Smooth muscle cell (in vitro differentiated cells): ENCODE results near the gene FAHD1. TPM values are rescaled to one million over a fixed set of nuclear protein-coding genes. Genes with fewer than 3 reads are reported as not detected.

ENCODE experiments used
- DNase-seq: peaks from one replicate; lab custom pipeline; 2025; ENCODE audit not compliant: unreplicated experiment; lab: John Stamatoyannopoulos, UW
- H2AFZ ChIP-seq: fragments of 200-600 bp; sonication (generic); 2 replicates; pipeline ENCODE4 v1.6.0; 2016; ENCODE audit warnings: antibody characterized with exemption, low read depth, mild to moderate bottlenecking
- H3F3A ChIP-seq: fragments of 200-600 bp; sonication (generic); 2 replicates; pipeline ENCODE4 v1.6.0; 2017; ENCODE audit warnings: antibody characterized with exemption, low read depth
- H3K27ac ChIP-seq: fragments of 200-600 bp; sonication (generic); 2 replicates; pipeline ENCODE4 v1.5.1; 2016; ENCODE audit warnings: low read depth, mild to moderate bottlenecking
- H3K27me3 ChIP-seq: fragments of 200-600 bp; sonication (generic); 2 replicates; pipeline ENCODE4 v1.6.1; 2016; ENCODE audit warnings: low read depth, mild to moderate bottlenecking
- H3K36me3 ChIP-seq: fragments of 200-600 bp; sonication (generic); 2 replicates; pipeline ENCODE4 v1.5.1; 2016; ENCODE audit warnings: low read depth
- H3K4me1 ChIP-seq: fragments of 200-600 bp; sonication (generic); 2 replicates; pipeline ENCODE4 v1.5.1; 2016; ENCODE audit warnings: low read depth
- H3K4me2 ChIP-seq: fragments of 200-600 bp; sonication (generic); 2 replicates; pipeline ENCODE4 v1.6.0; 2016; ENCODE audit warnings: mild to moderate bottlenecking
- H3K4me3 ChIP-seq: fragments of 200-600 bp; sonication (generic); 2 replicates; pipeline ENCODE4 v1.5.1; 2016; ENCODE audit warnings: mild to moderate bottlenecking
- H3K79me2 ChIP-seq: fragments of 200-600 bp; sonication (generic); 2 replicates; pipeline ENCODE4 v1.6.0; 2016; ENCODE audit warnings: low read depth, mild to moderate bottlenecking
- H3K9ac ChIP-seq: fragments of 200-600 bp; sonication (generic); 2 replicates; pipeline ENCODE4 v1.6.0; 2016; ENCODE audit warnings: low read depth
- H3K9me3 ChIP-seq: fragments of 200-600 bp; sonication (generic); replicated peaks from 2 replicates; pipeline ENCODE4 v1.5.1; 2016; ENCODE audit warnings: low read depth
- H4K20me1 ChIP-seq: fragments of 200-600 bp; sonication (generic); 2 replicates; pipeline ENCODE4 v1.6.0; 2016; ENCODE audit warnings: low read depth
- WGBS: methylation state at CpG from one replicate; pipeline ENCODE4 v1.1.7; 2016; ENCODE audit warnings: low lambda C conversion rate; 5-methylcytosine and 5-hydroxymethylcytosine counted together
- polyA plus RNA-seq: library from polyadenylated mRNA; unstranded; fragments of >200 nt; fragmentation: Nextera tagmentation; extraction: Ambion mirVana; gene quantifications from 2 replicates; pipeline ENCODE4 v1.2.1, GENCODE V29; 2016
- total RNA-seq: library from RNA; depleted of rRNA; stranded (reverse); fragments of >200 nt; gene quantifications from 2 replicates; pipeline ENCODE4 v1.2.3, GENCODE V29; 2014
- TF ChIP-seq, protein P1 (sequence below): fragments of 200-600 bp; sonication (generic); IDR thresholded peaks from 2 replicates; pipeline ENCODE4 v1.5.1; 2017; ENCODE audit warnings: borderline replicate concordance, mild to moderate bottlenecking, antibody characterized with exemption; ENCODE audit not compliant: insufficient read depth, poor library complexity, severe bottlenecking

FAHD1 gene
- total and polyA plus RNA-seq, 2 experiments from 2014 or later, result 32.4 TPM

DNA sequence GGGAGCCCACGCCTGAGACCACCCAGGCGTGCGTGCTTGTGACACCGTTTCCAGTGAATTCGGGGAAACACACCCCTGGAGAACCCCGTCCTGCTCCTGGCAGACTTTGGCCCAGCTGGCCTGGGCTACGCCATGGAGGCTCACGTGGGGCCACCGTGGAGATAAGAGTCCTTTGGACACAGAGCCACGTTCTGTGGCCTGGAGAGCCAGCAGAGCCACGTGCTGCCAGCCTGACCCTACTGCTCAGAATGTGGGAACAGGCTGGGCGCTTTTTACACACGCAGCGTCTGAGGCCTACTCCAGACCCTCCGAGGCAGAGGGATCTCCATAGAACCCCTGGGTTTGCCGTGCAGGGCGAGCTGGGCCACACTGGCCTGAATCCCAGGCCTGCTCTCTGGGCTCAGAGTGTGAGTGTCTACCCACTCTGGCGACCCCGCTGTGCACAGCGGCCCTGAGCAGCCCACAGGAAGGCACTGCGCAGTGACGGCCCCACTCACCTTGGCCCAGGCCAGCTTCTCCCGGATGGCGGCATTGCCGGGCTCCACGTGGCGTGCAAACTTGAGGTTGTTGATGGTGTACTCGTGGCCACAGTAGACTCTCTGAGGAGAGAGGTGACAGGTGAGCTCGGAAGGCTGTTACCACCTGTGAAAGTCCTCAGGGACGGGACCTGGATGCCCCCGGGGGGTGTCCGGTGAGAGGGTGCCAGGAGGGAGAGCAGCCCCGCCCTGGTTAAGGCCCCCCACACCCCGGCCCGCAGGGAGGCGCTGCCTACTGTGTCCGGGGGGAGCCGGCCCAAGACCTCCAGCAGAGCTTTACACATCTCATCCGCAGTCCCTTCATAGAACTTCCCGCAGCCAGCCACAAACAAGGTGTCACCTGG, 10.4 kb upstream of the FAHD1 start:
- 97% methylated on average over 40 of the region's 40 CpGs for WGBS
- DNase-seq, result no peak

DNA sequence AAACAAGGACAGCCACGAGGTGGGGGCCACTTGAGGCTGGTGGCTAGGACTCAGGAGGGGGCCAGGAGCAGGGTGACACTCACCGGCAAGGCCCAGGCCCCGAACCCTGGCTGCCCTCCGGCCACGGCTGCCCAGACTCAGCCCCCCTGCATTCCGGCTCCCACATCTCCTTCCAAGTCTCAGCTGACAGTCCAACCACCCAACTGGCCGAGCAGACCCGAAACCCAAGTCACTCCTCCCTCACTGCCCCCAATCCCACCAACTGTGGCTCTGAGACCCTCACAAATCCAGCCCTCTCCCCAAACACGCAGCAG, 9.8 kb upstream of the FAHD1 start:
- no peak overlapping the region for H3K27ac ChIP-seq
- 98% methylated on average over 9 of the region's 9 CpGs for WGBS

More for the DNA sequence above, 10.4 kb upstream of the FAHD1 start:
- Histone ChIP-seq H2AFZ (no peak overlapping the region), H3K4me2 (no peak overlapping the region), H3K79me2 (no peaks in the 10 kb centered on the region), H3K4me1 (peaks cover 5% of the 10 kb centered on the region), H3K27ac (no peak overlapping the region), H3K36me3 (no peaks in the 10 kb centered on the region), H3F3A (peaks cover 8% of the 10 kb centered on the region), H3K9me3 (no peaks in the 10 kb centered on the region), H3K4me3 (no peak overlapping the region), H3K9ac (no peak overlapping the region), H4K20me1 (no peaks in the 10 kb centered on the region), H3K27me3 (no peaks in the 10 kb centered on the region)
- TF ChIP-seq, protein P1, sequence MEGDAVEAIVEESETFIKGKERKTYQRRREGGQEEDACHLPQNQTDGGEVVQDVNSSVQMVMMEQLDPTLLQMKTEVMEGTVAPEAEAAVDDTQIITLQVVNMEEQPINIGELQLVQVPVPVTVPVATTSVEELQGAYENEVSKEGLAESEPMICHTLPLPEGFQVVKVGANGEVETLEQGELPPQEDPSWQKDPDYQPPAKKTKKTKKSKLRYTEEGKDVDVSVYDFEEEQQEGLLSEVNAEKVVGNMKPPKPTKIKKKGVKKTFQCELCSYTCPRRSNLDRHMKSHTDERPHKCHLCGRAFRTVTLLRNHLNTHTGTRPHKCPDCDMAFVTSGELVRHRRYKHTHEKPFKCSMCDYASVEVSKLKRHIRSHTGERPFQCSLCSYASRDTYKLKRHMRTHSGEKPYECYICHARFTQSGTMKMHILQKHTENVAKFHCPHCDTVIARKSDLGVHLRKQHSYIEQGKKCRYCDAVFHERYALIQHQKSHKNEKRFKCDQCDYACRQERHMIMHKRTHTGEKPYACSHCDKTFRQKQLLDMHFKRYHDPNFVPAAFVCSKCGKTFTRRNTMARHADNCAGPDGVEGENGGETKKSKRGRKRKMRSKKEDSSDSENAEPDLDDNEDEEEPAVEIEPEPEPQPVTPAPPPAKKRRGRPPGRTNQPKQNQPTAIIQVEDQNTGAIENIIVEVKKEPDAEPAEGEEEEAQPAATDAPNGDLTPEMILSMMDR, result no peak

DNA sequence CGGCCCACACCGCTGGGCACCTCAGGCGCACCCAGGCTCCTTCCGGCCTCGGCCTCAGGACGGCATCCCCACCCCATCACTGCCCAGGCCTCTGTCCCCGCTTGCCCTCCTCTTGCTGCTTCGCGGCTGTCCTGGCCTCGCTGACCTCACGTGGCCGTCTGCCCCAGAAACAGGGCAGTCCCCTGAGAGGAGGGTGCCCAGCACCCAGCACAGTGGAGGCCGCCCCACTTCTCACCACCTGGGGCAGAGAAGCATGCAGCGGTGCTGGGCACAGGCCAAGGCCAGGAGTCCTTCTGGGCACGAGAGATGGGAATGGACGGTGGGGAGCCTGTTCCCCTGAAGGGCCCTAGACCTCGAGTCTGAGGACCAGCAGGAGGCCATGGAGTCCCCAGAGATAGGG, 9.3 kb upstream of the FAHD1 start:
- H3K4me2 ChIP-seq, result no peak overlapping the region
- H3K9ac ChIP-seq, result no peak overlapping the region
- H3K4me1 ChIP-seq, result peaks cover 2% of the 10 kb centered on the region
- no peaks in the 10 kb centered on the region for H3K79me2 ChIP-seq
- no peaks in the 10 kb centered on the region for H4K20me1 ChIP-seq
- no peak overlapping the region for H3K27ac ChIP-seq
- TF ChIP-seq, protein P1, result no peak
- no peak overlapping the region for H2AFZ ChIP-seq
- 97% methylated on average over 17 of the region's 17 CpGs for WGBS
- no peaks in the 10 kb centered on the region for H3K9me3 ChIP-seq
- peaks cover 8% of the 10 kb centered on the region for H3F3A ChIP-seq
- H3K4me3 ChIP-seq, result no peak overlapping the region
- H3K27me3 ChIP-seq, result no peaks in the 10 kb centered on the region
- no peaks in the 10 kb centered on the region for H3K36me3 ChIP-seq
- DNase-seq, result no peak

More for the DNA sequence above, 9.8 kb upstream of the FAHD1 start:
- Histone ChIP-seq H4K20me1 (no peaks in the 10 kb centered on the region), H3F3A (peaks cover 8% of the 10 kb centered on the region), H3K9ac (no peak overlapping the region), H3K9me3 (no peaks in the 10 kb centered on the region), H3K27me3 (no peaks in the 10 kb centered on the region), H2AFZ (no peak overlapping the region), H3K79me2 (no peaks in the 10 kb centered on the region), H3K36me3 (no peaks in the 10 kb centered on the region), H3K4me3 (no peak overlapping the region), H3K4me1 (peaks cover 5% of the 10 kb centered on the region), H3K4me2 (no peak overlapping the region)
- TF ChIP-seq, protein P1, result no peak
- DNase-seq, result no peak
